ENCODE measurements around the gene TNFRSF14. TPM values are rescaled to one million over a fixed set of nuclear protein-coding genes. Genes with fewer than 3 reads are reported as not detected.
A peak's percentile ranks its signal among the peaks of the same experiment; 100 is the strongest.

TNFRSF14 gene
- total RNA-seq (100 to 1,000 TPM; 179 to 212 TPM), total RNA-seq (112 to 160 reads per million in 2 donors)

- Mint-ChIP-seq H3K27ac (peak within 1 kb of the TSS; percentile 98), H3K4me3 (peak within 1 kb of the TSS; percentile 99), H3K4me1 (peaks cover 29% of the 10 kb centered on the region), H3K36me3 (ENCODE audit: low read depth) (peaks cover 6% of the 10 kb centered on the region), H3K27me3 (no peaks in the 10 kb centered on the region)
- peak; percentile 79 for ATAC-seq
- DNase-seq = peak; percentile 49 to 60 (median 60)
- H3K9me3 ChIP-seq (ENCODE audit: control insufficient read depth, low read length, poor library complexity, severe bottlenecking) = no peaks in the 10 kb centered on the region
These were observed at the start of gene TNFRSF14 for GRCh38 chr1:2556277-2556677. Gene TNFRSF14 (plus strand): TSS chr1:2556371. CDS start chr1:2556665, 294 bp downstream.

DNA sequence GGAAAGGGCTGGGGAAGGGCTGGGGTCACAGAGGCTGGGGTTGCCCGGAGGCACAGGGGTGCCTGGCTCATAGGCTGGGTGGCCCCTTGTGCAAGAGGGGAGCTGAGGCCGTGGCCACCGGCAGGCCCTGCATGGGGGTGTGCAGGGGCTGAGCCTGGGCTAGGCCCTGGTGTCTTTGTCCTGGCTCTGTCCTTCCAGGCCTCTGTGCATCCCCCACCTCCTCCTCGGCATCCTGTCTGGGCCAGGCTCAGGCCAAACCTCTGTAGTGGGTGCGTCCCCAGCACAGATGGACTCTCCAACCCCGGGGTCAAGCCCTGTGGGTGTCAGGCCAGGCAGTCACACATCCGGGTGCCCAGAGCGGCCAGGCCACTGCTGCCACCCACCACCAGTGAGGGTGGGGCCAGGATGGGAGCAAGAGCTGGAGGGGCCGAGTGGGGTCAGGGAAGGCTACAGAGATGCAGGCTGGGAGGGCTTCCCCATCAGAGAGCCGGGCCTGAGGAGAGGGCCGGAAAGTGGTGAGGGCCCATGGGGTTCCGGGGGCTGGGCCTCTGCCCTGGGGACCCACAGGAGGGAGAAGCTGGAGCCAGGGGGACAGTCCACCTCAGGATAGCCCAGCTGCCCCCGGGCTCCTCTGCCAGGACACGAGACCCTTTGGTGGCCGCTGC lies 49.1 kb upstream of the TNFRSF14 start:
- H3K9me3 ChIP-seq (ENCODE audit: control insufficient read depth, low read length, poor library complexity, severe bottlenecking) = no peaks in the 10 kb centered on the region
- H3K27ac Mint-ChIP-seq = no peak overlapping the region
- no peak for ATAC-seq
- no peaks in the 10 kb centered on the region for H3K27me3 Mint-ChIP-seq
- peaks cover 3% of the 10 kb centered on the region for H3K4me1 Mint-ChIP-seq
- no peaks in the 10 kb centered on the region for H3K36me3 Mint-ChIP-seq (ENCODE audit: low read depth)
- DNase-seq = no peak
- no peak overlapping the region for H3K4me3 Mint-ChIP-seq

- Mint-ChIP-seq H3K27ac (no peak overlapping the region), H3K27me3 (no peaks in the 10 kb centered on the region), H3K4me1 (peaks cover 3% of the 10 kb centered on the region), H3K4me3 (no peak overlapping the region), H3K36me3 (ENCODE audit: low read depth) (no peaks in the 10 kb centered on the region)
- no peak for ATAC-seq
- no peak for DNase-seq
- no peaks in the 10 kb centered on the region for H3K9me3 ChIP-seq (ENCODE audit: control insufficient read depth, low read length, poor library complexity, severe bottlenecking)
These were observed 48.4 kb upstream of the TNFRSF14 start for GRCh38 chr1:2507744-2508155.

DNA sequence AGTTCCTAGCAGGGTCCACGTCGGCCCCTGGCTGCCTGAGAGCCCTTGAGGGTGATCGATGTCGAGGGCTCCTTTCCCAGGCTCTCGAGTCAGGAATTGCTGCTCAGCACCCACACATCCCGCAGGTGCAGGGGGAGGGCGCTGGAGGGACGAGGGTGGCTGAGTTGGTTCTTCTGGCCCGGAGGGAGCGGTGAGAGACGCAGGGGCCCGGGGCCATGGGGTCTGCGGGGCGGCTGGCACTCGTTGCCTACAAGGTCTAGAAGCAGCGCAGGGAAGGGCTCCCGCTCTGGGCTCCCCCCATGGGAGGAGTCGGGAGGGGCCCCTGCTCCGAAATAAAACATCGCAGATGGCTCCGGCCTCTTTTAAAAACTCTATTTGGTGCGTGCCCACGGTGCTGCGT lies 48.0 kb upstream of the TNFRSF14 start:
- no peak overlapping the region for H3K4me3 Mint-ChIP-seq

GRCh38 chr1:2508751-2509150 lies 47.4 kb upstream of the TNFRSF14 start:
- H3K4me3 Mint-ChIP-seq = no peak overlapping the region

More for the DNA sequence above, 48.0 kb upstream of the TNFRSF14 start:
- no peaks in the 10 kb centered on the region for H3K9me3 ChIP-seq (ENCODE audit: control insufficient read depth, low read length, poor library complexity, severe bottlenecking)
- H3K27ac Mint-ChIP-seq = no peak overlapping the region
- ATAC-seq (no peak), DNase-seq (no peak)
- no peaks in the 10 kb centered on the region for H3K27me3 Mint-ChIP-seq
- no peaks in the 10 kb centered on the region for H3K36me3 Mint-ChIP-seq (ENCODE audit: low read depth)
- H3K4me1 Mint-ChIP-seq = peaks cover 3% of the 10 kb centered on the region

DNA sequence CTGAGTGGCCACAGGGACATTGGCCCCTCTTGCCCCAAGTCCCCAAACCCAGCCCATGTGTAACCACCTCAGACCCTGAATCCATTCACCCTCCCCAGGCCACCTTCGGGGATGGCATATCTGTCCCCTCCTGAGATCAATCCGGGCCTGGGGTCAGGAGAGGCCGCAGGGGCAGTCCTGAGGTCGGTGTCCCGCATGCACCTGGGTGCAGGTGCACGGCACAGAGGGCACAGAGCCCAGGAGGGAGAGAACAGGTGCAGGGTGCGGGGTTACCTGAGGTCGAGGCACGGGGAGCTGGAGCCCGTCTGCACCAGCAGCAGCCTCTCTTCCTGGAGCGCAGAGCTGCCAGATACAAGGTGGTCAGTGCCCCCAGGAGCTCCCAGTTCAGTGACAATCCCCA lies 46.6 kb upstream of the TNFRSF14 start:
- Mint-ChIP-seq H3K36me3 (ENCODE audit: low read depth) (no peaks in the 10 kb centered on the region), H3K4me1 (peaks cover 2% of the 10 kb centered on the region), H3K4me3 (no peak overlapping the region), H3K27me3 (no peaks in the 10 kb centered on the region), H3K27ac (no peak overlapping the region)
- ATAC-seq = no peak
- DNase-seq = no peak
- no peaks in the 10 kb centered on the region for H3K9me3 ChIP-seq (ENCODE audit: control insufficient read depth, low read length, poor library complexity, severe bottlenecking)

More at GRCh38 chr1:2508751-2509150, 47.4 kb upstream of the TNFRSF14 start:
- Mint-ChIP-seq H3K4me1 (peaks cover 3% of the 10 kb centered on the region), H3K36me3 (ENCODE audit: low read depth) (no peaks in the 10 kb centered on the region), H3K27ac (no peak overlapping the region), H3K27me3 (no peaks in the 10 kb centered on the region)
- no peak for ATAC-seq
- H3K9me3 ChIP-seq (ENCODE audit: control insufficient read depth, low read length, poor library complexity, severe bottlenecking) = no peaks in the 10 kb centered on the region
- DNase-seq = no peak

- ATAC-seq (no peak), DNase-seq (no peak)
- Mint-ChIP-seq H3K4me1 (peaks cover 2% of the 10 kb centered on the region), H3K27me3 (no peaks in the 10 kb centered on the region), H3K4me3 (no peak overlapping the region), H3K36me3 (ENCODE audit: low read depth) (no peaks in the 10 kb centered on the region), H3K27ac (no peak overlapping the region)
- H3K9me3 ChIP-seq (ENCODE audit: control insufficient read depth, low read length, poor library complexity, severe bottlenecking) = no peaks in the 10 kb centered on the region
These were observed 45.6 kb upstream of the TNFRSF14 start for GRCh38 chr1:2510366-2511155.

DNA sequence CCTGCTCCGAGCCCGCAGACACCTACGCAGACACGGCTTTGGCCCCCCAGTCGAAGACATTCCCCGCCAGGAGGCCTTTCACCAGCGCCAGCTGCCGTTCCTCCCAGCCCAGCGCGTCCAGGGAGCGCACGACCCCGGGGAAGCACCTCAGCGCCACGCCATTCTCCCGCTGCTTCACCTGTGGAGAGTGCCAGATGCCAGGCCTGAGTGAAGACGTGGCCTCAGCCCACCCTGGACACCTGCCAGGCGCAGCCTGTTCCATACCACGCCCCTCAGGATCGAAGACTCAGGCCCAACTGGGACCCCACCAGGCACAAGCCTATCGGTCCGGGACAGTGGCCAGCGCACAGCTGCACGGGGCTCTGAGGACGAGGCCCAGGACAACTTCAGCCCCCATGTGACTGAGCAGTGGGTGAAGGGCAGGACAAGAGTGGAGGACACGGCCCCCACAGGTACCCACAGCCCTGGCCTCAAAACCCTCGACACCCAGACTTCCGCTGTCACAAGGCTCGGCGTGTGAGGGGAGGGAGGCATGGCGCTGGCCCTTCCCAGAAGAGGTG lies 43.2 kb upstream of the TNFRSF14 start:
- ATAC-seq (no peak), DNase-seq (no peak)
- no peak overlapping the region for H3K4me3 Mint-ChIP-seq
- H3K9me3 ChIP-seq (ENCODE audit: control insufficient read depth, low read length, poor library complexity, severe bottlenecking) = no peaks in the 10 kb centered on the region
- H3K27ac Mint-ChIP-seq = no peak overlapping the region
- H3K27me3 Mint-ChIP-seq = no peaks in the 10 kb centered on the region
- H3K36me3 Mint-ChIP-seq (ENCODE audit: low read depth) = no peaks in the 10 kb centered on the region
- H3K4me1 Mint-ChIP-seq = peaks cover 2% of the 10 kb centered on the region

- no peak overlapping the region for H3K4me3 Mint-ChIP-seq
- H3K36me3 Mint-ChIP-seq (ENCODE audit: low read depth) = no peaks in the 10 kb centered on the region
- DNase-seq (no peak), ATAC-seq (no peak)
- H3K4me1 Mint-ChIP-seq = peaks cover 2% of the 10 kb centered on the region
- no peaks in the 10 kb centered on the region for H3K9me3 ChIP-seq (ENCODE audit: control insufficient read depth, low read length, poor library complexity, severe bottlenecking)
- H3K27ac Mint-ChIP-seq = no peak overlapping the region
- no peaks in the 10 kb centered on the region for H3K27me3 Mint-ChIP-seq
These were observed 42.1 kb upstream of the TNFRSF14 start for GRCh38 chr1:2513939-2514652.

DNA sequence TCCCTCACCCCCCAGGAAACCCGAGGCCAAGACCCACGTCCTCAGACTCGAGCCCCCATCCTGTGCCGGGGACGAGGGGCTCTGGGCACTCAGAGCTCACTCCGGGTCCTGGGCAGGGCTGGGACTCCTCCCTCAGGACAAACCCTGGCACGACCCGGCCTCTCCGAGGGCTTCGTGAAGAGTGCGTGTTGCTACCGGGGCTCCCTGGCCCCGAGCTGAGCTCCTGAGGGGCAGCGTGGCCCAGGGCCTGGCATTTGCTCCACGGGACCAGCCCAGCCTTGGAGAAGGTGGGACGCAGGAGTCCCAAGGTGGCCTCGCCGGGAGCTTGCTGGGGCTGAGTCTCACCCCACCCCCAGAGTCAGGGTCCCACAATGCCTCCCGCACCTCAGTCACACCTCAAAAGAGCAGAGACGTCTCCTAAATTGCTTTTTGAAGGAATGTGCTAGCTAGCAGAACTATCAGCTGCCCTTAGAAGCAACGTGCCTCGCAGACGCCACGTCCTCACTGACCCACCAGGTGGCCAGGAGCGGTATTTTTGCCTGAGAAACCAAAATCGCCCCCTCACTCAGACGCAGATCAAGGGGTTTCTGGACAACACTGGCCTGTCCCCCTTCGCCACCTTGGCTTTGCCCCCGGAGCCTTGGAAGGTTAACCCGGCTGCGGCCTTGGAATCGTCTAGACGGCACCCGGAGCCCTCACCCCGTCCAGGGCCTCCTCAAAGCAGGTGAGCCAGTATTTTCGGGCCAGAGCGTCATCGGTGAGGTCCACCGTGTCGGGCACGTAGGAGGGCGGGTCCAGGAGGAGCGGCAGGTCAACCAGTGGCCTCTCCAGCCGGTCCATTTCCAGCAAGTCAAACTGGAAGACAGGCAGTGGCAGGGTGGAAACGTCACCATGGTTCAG lies 41.1 kb upstream of the TNFRSF14 start:
- no peaks in the 10 kb centered on the region for H3K36me3 Mint-ChIP-seq (ENCODE audit: low read depth)

DNA sequence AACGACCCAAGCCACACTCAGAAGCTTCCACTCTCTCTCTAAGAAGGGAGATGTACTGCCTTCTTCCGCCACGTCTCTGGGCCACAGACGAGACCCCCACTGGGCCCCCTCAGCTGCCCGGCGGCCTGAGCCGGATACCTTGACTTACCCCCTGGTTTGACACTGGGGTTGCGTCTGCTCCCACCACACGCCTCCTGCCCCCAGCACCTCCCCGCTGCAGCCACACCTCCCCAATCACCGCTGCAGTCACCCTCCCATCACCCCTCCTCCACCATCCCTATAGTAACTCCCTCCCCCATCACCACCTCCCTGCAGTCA lies 40.4 kb upstream of the TNFRSF14 start:
- Mint-ChIP-seq H3K36me3 (ENCODE audit: low read depth) (no peaks in the 10 kb centered on the region), H3K4me1 (peaks cover 2% of the 10 kb centered on the region), H3K27me3 (no peaks in the 10 kb centered on the region), H3K4me3 (no peak overlapping the region), H3K27ac (peak overlapping the region; percentile 11)
- ATAC-seq = no peak
- no peak for DNase-seq
- H3K9me3 ChIP-seq (ENCODE audit: control insufficient read depth, low read length, poor library complexity, severe bottlenecking) = no peaks in the 10 kb centered on the region

More for the DNA sequence above, 41.1 kb upstream of the TNFRSF14 start:
- DNase-seq = no peak
- ATAC-seq = no peak
- peak overlapping the region; percentile 11 for H3K27ac Mint-ChIP-seq
- H3K4me3 Mint-ChIP-seq = no peak overlapping the region
- no peaks in the 10 kb centered on the region for H3K9me3 ChIP-seq (ENCODE audit: control insufficient read depth, low read length, poor library complexity, severe bottlenecking)
- no peaks in the 10 kb centered on the region for H3K27me3 Mint-ChIP-seq
- H3K4me1 Mint-ChIP-seq = peaks cover 2% of the 10 kb centered on the region

DNA sequence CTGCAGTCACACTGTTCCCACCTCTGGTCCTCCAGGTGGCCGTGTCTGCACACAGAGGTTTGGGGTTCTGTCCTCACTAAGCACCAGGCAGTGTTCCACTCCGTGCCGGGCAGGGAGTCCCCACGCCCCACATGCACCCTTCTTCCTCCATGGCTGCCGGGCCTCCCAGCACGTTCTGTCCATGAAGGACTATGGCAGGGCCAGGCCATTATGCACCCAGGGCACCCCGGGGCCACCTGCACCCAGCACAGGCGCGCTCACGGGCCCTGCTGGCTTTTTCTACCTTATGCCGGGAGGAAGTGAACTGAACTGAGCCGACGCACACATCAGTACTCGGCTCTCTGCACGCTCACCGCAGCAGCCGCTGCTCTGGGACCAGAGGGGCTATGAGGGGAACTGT lies 40.0 kb upstream of the TNFRSF14 start:
- no peaks in the 10 kb centered on the region for H3K9me3 ChIP-seq (ENCODE audit: control insufficient read depth, low read length, poor library complexity, severe bottlenecking)
- H3K36me3 Mint-ChIP-seq (ENCODE audit: low read depth) = no peaks in the 10 kb centered on the region
- ATAC-seq (no peak), DNase-seq (no peak)
- H3K4me3 Mint-ChIP-seq = no peak overlapping the region
- no peak overlapping the region for H3K27ac Mint-ChIP-seq
- H3K4me1 Mint-ChIP-seq = peaks cover 2% of the 10 kb centered on the region
- H3K27me3 Mint-ChIP-seq = no peaks in the 10 kb centered on the region

Data from T-helper 17 cell (primary cell).